GM19043 (cell line): Measurements from ENCODE around the gene KCNQ1.

Source experiments
- ATAC-seq: cut with Tn5 transposase; IDR thresholded peaks from one replicate; pipeline ENCODE4 v1.9.1; 2021; ENCODE audit warnings: low read depth; ENCODE audit not compliant: unreplicated experiment

The KCNQ1 gene

GRCh38 chr11:2706321-2706720 lies 261.5 kb downstream of the KCNQ1 start:
- no peak for ATAC-seq

- no peak for ATAC-seq
These were observed 262.9 kb downstream of the KCNQ1 start for GRCh38 chr11:2707736-2708135.

- no peak for ATAC-seq
These were observed 263.4 kb downstream of the KCNQ1 start for GRCh38 chr11:2708151-2708581.

- ATAC-seq = no peak
These were observed 264.0 kb downstream of the KCNQ1 start for GRCh38 chr11:2708757-2709281.

GRCh38 chr11:2709429-2709828 lies 264.6 kb downstream of the KCNQ1 start:
- ATAC-seq = no peak

GRCh38 chr11:2711161-2711560 lies 266.4 kb downstream of the KCNQ1 start:
- no peak for ATAC-seq

GRCh38 chr11:2713094-2713493 lies 268.3 kb downstream of the KCNQ1 start:
- no peak for ATAC-seq

GRCh38 chr11:2713661-2714462 lies 269.1 kb downstream of the KCNQ1 start:
- ATAC-seq = no peak

- no peak for ATAC-seq
These were observed 269.6 kb downstream of the KCNQ1 start for GRCh38 chr11:2714463-2714800.

- no peak for ATAC-seq
These were observed 270.1 kb downstream of the KCNQ1 start for GRCh38 chr11:2714871-2715270.

GRCh38 chr11:2715716-2716350 lies 271.0 kb downstream of the KCNQ1 start:
- no peak for ATAC-seq

GRCh38 chr11:2716376-2717095 lies 271.7 kb downstream of the KCNQ1 start:
- ATAC-seq = no peak

GRCh38 chr11:2717561-2718325 lies 272.9 kb downstream of the KCNQ1 start:
- no peak for ATAC-seq

- no peak for ATAC-seq
These were observed 274.1 kb downstream of the KCNQ1 start for GRCh38 chr11:2718817-2719438.

- ATAC-seq = no peak
These were observed 275.2 kb downstream of the KCNQ1 start for GRCh38 chr11:2719831-2720590.

- no peak for ATAC-seq
These were observed 276.6 kb downstream of the KCNQ1 start for GRCh38 chr11:2721210-2721916.

GRCh38 chr11:2722955-2723354 lies 278.1 kb downstream of the KCNQ1 start:
- no peak for ATAC-seq

- no peak for ATAC-seq
These were observed 279.3 kb downstream of the KCNQ1 start for GRCh38 chr11:2724104-2724503.
